HL-60/S4 treated with retinoic acid at 250 ng/mL for 4 days and 3 days (cell line): ENCODE results near the gene NRAP.

Experiments
- in situ Hi-C: fragments of 300-500 bp; cut with MboI; formaldehyde crosslinking; loops from 2 replicates; pipeline ENCODE4 v1.7.0; 2022; ENCODE audit warnings: low sequenced_read_pairs

Gene NRAP

DNA sequence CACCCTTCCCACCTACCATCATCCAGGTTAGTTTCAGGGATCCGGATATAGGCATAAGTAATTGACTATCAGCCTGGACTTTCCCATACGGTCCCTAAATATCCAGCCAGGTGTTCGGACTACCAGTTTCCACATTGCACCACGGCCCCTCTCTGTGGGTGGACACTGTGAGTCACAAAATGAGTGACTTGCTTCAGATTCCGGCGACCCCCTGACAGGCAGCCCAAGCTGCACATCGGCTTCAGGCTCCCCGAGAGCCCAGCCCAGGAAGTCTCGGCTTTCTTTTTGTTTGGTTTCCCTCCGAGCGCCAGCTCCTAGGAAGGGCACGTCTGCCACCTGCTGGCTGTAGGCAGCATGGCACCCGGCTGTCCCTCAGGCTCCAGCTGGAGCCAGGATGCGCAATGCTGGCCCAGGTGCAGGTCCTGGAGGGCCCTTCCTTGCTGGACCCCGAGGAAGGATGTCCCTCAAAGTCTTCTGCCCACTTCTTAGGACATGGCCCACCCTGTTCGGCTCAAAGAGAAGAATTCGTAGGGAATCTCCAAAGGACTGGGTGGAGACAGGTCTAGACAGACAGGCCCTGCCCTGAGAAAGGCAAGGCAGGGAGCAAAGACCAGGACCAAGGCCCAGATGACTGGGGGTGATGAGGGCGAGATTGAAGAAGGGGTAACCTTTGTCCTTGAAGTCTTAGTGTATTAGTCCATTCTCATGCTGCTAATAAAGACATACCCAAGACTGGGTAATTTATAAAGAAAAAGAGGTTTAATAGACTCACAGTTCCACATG lies 100.3 kb downstream of the NRAP start:
- in situ Hi-C loops, result no loop called here

DNA sequence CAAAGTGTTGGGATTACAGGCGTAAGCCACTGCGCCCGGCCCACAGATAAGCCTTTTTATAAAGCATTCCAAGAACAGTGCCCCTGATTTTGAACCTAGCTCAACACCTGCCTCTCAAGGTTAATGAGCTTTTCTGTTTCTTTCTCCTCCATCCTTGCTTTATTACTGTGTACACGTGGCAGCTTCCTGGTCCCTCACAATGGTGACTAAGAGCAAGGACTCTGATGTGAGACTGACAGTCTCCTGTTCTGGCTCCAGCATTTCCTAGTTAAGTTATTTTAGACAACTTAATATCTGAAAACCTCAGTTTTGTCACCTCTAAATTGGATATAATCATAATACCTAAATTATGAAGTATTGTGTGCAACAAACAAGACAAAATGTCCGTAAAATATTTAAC lies 101.1 kb downstream of the NRAP start:
- in situ Hi-C loops, result no loop called here

DNA sequence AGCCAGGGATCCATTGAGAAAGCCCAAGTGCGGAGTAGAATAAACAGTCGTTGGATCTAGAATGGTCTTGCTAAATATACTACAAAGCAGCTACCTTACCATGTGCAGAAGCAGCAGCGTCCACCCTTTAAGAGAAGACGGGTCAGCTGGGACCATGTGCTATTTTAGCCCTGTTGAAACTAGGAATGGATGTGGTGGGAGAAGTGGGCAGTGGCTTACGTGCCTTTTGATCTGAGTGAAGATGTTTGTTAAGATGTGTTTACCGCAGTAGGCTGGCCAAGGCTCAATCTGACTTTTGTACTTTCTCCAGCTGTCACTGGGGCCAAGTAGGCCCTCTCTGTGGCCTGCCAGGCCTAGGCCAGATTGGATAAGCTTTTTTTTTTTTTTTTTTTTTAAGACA lies 101.8 kb downstream of the NRAP start:
- in situ Hi-C loops, result no loop called here

DNA sequence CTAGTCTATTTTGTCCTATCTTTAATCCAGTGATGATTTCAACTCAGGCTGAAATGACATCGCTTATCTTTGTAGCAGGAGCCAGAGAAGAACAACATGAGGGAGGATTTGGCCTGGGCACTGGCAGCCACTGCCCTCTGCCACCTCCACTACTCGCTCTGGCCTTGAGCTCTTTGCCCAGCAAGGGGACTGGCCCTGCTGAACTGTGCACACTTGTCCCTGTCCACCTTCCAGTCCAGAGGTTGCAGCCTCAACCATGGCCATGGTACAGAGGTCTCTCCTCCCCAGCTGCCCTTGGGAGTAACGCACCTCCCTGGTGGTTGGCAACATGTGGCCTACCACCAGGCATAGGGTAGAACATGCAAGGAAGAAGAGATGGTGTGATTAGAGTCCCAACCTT lies 102.6 kb downstream of the NRAP start:
- in situ Hi-C loops, result no loop called here

DNA sequence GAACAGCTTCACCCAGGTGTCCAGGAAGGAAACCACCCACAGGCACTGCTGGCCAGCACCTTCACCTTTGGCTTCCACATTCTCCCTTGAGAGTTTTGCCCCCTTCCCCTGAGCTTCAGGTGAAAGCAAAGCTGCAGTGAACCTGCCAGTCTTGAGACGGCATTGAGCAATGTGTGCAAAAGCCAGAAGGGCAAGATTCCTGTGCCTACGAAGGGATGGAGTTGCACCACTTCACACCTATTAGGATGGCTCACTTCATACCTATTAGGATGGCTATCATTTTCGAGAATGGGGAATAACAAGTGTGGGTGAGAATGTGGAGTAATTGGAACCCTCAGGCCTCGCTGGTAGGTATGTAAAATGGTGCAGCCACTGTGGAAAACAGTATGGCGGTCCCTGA lies 103.8 kb downstream of the NRAP start:
- in situ Hi-C loops, result no loop called here

DNA sequence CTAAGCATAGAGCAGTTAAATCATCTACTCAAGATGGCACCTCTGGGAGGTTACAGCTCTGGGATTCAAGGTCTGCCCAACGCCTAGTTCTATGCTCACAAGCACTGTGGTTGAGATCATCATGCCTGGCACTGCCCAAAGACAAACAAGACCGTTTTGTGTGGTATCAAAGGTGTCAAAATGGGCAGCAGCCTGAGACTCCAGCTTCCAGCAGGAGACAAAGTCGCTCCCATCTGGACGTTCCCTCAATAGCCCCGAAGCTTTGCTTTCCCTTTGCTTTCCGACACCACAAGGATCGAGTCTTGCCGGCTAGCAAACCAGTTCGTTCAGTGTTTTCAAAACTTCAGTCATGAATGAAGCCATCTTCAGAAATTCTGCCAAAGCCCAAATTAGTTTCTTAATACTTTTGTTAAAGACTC lies 105.9 kb downstream of the NRAP start:
- in situ Hi-C loops, result no loop called here

DNA sequence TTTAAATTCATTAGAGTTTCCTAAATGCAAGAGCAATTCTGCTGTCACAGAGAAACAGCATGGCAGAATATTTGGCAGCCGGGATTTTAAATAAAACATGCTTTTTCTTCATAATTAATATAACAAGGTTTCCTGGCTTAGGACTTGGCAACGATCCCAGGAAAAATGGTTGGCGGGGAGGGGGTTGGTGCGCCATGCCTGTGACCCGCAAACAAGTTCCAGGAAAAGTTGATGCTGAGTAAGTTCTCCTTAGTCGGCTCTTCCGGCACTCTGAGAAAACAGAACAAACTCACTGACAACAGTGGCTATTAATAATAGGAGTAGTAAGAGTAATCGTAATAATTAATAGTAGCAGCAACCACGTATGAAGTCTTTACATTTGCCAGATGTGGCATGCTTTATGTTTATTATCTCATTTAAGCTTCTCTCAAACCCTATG lies 106.4 kb downstream of the NRAP start:
- in situ Hi-C loops, result no loop called here

DNA sequence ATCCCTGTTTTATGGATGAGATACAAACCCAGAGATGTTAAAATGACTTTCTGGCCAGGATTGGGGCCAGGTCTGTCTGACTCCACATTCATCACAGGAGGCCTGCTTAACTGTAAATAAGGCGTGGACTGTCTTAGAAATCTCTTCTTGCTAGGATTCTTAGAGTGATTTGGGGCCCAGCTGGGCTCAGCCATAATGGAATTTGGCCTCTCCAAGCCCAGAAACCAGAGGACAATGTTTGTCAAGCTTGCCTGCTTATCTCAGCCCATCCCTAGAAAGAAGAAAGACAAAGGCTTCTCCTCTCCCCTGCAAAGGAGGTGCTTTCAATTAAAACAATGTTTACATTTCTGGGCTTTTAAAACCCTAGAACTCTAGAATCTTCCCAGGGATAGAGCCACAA lies 108.1 kb downstream of the NRAP start:
- in situ Hi-C loops, result no loop called here

DNA sequence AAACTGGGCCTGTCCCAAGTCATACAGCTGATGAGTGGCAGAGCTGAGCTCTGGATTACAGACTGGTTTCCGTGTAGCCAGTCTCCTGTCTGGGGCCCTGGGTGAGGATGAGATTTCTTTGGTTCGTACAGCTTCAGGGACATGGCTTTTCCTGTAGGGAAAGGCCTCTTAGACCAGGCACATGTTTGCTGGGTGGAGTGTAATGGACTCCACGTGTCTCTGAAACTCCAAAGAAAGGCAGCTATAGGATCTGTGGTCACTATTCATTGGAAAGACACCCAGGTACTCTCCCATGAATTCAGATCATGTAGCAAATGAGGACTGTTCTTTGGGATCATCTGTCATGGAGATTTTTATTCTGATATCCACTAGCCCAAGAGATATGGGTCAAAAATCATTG lies 108.6 kb downstream of the NRAP start:
- in situ Hi-C loops, result no loop called here

DNA sequence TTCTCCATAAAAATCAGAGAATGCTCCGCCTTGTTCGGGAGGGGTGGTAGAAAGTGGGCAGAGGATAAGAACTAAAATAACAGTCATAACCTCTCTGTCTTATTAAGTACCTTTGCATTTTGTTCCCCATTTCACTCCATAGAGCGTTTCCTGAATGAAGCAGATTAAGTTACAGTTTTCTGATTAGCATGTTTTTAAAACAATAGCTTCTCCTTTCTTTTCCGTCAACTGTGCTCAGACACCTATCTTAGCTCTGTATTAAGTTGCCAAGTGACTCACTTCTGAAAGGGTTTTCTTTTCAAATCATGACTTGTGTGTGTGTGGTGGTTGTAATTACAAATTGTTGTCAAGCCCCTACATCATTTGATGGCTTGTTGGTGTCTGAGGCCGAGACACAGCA lies 109.6 kb downstream of the NRAP start:
- in situ Hi-C loops, result no loop called here

DNA sequence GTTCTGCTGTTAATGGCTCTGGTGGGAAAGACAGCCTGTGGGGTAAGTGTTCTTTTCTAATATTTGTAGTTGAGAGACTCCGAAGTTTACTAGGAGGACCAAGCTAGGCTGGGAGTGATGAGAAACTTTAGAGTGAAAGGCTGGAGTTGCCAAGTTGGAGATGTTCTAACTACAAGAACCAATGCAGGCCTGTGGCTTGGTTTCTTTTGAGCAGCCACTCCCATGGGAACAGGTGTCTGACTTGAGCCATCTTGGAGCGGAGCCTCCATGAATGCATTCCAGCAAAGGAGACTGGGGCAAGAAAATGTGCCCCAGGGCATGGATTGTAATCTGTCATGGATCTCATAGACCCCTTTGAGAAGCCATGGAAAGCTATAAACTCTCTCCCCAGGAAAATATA lies 110.7 kb downstream of the NRAP start:
- in situ Hi-C loops, result no loop called here

DNA sequence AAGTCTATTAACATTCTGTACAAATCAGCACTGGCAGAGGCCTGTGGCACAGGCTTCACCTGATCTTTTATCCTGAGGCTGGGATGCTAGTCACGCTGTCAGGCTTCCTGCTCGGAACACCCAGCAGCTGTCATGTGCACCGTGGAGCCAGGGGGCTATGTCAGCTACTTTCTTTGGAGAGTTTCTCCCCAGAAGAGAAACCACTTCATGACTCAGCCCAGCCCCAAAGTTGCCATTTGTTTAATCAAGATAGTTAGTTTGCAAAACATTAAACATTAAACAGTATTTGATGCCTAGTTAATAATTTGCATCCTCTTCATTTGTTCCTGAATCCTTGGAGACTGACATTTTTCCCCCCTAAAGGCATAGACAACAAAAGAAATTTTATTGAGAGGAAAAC lies 111.1 kb downstream of the NRAP start, which contains the start of gene HABP2:
HABP2 (plus strand) TSS at position 353 of the 400 bp plus-strand sequence. CDS start 69 bp downstream, outside the sequence.
- in situ Hi-C loops, result no loop called here

DNA sequence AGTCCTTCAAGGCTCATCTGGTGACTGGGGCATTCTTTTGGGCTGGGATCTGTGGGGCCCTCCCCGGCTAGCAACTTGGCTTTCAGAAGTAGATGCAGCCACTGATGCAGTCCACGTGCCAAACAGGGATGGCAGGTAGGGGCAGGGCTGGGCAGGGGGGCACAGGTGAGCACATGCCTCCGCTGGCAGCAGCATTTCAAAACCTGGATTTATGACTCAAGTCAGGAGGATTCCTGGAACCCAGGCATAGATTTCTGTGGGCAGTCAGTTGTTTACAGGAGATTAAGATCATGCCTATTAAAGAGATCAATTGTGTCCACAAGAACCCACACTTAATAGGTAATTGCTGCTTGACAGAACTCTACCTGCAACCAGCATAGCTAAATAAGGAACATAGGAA lies 111.8 kb downstream of the NRAP start:
- in situ Hi-C loops, result no loop called here

DNA sequence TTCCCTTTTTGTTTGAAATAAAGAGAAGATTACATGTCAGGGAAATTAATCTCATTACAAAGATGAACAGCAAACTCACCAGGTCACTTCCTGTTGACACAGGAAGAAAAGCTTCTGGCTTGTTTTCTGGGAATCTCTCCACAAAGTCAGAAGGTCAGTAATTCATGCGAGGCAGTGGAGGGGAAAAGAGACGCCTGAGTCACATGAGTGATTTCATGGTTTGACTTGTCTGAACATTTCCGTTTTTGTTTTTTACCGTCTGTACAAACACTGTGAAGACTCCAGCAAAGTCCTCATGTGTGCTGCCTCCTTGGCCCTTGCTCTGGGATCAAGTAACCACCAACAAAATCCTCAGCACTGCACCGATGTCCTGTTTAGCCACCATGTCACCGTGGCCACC lies 113.5 kb downstream of the NRAP start:
- in situ Hi-C loops, result no loop called here

DNA sequence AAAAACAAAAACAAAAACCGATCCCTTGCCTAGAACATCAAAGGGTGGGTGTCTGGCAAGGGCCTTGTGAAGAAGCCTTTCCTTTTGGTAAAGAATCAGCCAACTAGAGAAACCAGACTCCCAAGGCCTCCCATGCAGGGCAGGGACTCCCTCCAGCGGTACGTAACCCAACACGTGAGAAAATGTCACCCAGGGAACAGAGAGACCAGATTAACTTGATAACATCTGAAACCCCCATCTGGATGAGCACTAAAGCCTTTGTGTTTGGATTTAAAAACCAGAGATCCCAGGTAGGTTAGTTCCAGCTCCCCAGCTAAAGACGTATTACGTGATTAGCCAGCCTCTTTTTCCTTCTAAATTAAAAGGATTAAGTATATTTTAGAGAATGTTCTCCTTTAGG lies 114.0 kb downstream of the NRAP start:
- in situ Hi-C loops, result no loop called here

DNA sequence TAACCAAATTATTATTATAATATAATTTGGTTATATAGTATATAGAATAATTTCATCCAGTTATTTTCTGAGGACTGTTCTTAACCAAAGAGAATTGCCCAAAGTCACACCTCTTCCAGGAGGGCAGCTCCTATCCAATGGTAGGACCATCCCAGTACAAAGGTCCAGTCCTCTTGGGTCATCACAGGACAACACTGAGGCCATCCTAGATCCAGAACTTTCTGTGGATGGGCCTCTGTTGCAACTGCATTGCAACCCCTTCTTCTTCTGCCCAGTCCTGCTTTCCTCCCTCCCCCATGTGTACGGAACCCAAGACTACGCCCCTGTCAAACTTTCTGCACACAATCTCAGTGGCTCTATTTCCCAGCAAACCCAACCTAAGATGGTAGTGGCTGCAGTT lies 116.4 kb downstream of the NRAP start:
- in situ Hi-C loops, result no loop called here

DNA sequence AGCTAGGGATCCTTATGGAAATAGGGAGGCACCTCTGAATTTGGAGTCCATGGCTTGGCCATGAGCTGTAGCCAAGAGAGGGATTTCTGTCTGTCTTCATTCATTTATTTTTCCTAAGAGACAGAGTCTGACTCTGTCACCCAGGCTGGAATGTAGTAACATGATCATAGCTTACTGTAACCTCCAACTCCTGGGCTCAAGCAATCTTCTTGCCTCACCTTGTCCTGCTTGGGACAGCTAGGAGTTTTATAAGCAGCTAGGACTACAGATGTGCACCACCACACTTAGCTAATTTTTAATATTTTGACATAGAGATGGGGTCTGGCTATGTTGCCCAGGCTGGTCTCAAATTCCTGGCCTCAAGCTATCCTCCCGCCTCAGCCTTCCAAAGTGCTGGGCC lies 119.4 kb downstream of the NRAP start:
- in situ Hi-C loops, result no loop called here

DNA sequence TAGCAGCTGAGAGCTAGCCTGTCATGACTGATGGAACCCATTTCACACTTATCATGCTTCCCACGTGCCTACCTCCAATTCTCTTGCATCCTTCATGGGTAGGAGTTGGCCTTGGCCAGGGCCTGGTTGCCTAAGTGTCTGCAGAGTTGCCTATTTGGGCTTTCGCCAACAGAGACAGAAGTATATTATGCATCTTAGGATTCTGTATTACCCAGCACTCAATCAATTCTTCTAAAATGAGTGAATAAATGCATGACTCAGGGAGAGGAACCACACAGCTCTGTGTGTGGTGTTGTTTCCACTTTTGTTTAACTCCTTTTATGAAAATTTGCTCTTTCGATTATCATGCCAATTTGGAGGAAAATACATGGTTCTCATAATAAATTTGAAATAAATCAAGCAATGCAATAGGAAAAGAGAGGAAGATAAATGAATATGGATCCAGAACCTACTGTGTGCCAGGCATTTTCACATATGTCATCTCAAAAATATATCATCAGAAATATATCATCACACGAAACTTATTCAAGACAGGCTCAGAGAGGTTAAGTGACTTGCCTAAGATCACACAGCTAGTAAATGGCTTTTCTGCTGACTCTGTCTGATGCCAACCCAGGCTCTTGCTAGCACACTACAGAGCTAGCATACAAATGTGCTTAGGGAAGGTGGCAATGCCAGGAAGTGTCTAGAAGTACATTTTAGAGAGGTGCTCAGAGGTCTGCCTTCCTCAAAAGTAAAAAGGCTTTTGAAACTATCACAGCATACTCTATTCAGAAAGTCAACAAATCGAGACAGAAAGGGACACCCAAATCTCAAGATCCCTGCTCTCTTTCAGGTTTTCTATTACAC lies 120.5 kb downstream of the NRAP start:
- in situ Hi-C loops, result no loop called here

DNA sequence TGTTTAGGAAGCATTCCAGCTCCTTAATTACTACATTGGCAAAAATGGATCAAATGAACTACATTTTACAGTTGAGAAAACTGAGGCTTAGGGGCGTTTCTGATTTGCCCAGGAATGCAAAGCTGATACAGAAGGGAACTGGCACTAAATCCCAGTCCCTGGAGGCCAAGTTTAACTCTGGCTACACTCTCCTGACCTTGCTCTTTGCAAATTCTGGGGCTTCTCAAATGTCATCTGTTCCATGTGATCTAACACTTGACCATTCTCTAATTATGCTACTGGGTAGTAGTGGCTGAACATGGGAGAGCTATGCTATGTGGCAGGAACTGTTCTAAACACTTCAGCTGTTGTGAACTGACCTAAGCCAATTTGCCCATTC lies 122.3 kb downstream of the NRAP start:
- in situ Hi-C loops, result no loop called here

DNA sequence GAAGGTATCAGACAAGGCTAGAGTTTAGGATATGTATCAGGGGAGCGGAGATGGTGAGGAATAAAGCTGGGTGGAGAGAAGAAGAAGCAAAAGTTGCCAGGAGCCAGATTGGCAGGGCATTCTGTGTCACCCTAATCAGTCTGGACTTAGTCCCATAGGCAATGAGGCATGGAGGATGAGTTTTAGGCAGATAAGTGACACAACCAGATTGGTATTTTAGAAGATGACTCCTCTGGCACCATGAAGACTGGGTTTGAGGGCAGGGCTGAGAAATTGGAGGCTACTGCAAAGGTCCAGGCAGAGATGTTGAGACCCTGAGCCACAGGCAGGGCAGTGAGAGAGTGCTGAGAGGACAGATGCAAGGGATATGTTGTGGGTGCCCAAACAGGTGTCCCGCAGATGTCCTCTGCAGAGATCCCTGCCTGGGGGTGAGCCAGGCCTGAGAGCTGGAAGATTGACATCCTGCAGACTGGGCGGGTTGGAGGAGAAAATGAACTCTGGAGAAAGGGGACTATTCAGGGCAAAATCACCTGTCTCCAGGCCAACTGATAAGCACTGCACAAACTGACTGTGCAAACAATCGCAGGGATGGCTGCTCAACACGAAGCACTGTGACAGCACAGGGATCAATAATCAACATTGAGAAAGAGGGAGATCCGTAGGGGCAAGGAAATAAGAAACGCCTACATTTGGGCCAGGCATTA lies 122.8 kb downstream of the NRAP start:
- in situ Hi-C loops, result no loop called here

DNA sequence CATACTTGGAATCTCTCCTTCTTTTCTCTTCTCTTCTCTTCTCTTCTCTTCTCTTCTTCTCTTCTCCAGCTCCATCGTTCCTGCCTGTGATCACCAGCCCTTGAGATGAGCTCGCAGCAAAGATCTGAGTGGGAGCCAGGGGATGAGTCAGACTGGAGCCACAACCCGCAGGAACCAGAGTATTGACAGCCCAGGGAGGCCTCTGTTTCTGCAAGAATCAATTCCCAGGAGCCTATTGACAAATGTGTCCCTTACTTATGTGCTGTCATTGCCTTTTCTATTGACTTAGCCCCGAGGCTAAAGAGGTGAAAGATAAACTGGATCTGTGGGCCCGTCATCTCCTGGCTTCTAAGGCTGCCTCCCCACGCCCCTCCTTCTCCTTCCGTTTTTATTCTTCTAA lies 124.1 kb downstream of the NRAP start:
- in situ Hi-C loops, result no loop called here
